ENCODE measurements around the gene PCYT1A. TPM values are rescaled to one million over a fixed set of nuclear protein-coding genes. Genes with fewer than 3 reads are reported as not detected.

Gene PCYT1A
- total RNA-seq, 2 experiments from 2014 or later: 52.9 to 53.8 TPM

DNA sequence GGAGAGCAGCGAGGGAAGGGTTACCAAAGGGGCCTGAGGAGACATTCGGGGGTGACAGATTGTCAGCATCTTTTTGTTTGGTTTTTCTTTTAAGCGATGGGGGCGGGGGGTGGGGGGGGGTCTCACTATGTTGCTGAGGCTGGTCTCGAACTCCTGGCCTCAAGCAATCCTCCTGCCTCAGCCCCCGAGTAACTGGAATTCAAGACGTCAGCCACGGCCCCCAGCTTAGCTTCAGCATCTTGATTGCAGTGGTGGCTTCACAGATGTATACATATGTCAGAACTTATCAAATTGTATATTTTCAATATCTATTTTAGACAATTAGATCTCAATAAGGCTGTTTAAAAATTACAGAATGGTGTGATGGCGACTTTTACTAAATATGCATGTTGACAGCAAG is 107.2 kb downstream of the PCYT1A start:
- ChIA-PET CTCF (interaction anchor here (1.0 to 2.0 kb wide), 6 partner anchors 11 to 110 kb away, joined by 3 to 11 read pairs (median 4); no protein-coding TSS in a partner anchor), POLR2A (interaction anchor here (0.7 to 1.9 kb wide), 3 partner anchors 12 to 101 kb away, joined by 4 to 8 read pairs (median 7); no protein-coding TSS in a partner anchor)

Other genes starting within 250 kb of the PCYT1A start
- 100 to 1,000 TPM; 775 to 779 TPM for gene TFRC, start 205.6 kb downstream of the PCYT1A start, total RNA-seq
- gene ZDHHC19, start 76.3 kb downstream of the PCYT1A start, total RNA-seq: not detected
- not detected for gene SLC51A, start 71.2 kb downstream of the PCYT1A start, total RNA-seq
- 1 to 10 TPM; 6.6 to 8.8 TPM for gene DYNLT2B, start 30.5 kb upstream of the PCYT1A start, total RNA-seq
- gene TM4SF19, start 50.7 kb upstream of the PCYT1A start, total RNA-seq: not detected
- 10 to 100 TPM; 51.1 to 63.0 TPM for gene UBXN7, start 144.7 kb upstream of the PCYT1A start, total RNA-seq
- gene RNF168, start 216.0 kb upstream of the PCYT1A start, total RNA-seq: 10 to 100 TPM; 23.4 to 23.5 TPM
- not detected for gene SMCO1, start 227.6 kb upstream of the PCYT1A start, total RNA-seq